AG09309 (cell line): ENCODE data around the gene GPR21.

ENCODE experiments used
- DNase-seq: peaks from one replicate; pipeline ENCODE4 v3.0.0-alpha.2; 2010; ENCODE audit warnings: low read depth
- H3K4me3 ChIP-seq: 2 replicates; pipeline ENCODE4 v1.5.1; 2011; ENCODE audit warnings: mild to moderate bottlenecking, low read depth, low read length, moderate library complexity; ENCODE audit not compliant: control insufficient read depth
- CTCF ChIP-seq: IDR thresholded peaks from 2 replicates; pipeline ENCODE4 v1.5.1; 2011; ENCODE audit warnings: mild to moderate bottlenecking, low read depth, low read length, inconsistent platforms; ENCODE audit not compliant: insufficient read depth, control insufficient read depth; ENCODE audit errors: missing control alignments

The GPR21 gene

DNA sequence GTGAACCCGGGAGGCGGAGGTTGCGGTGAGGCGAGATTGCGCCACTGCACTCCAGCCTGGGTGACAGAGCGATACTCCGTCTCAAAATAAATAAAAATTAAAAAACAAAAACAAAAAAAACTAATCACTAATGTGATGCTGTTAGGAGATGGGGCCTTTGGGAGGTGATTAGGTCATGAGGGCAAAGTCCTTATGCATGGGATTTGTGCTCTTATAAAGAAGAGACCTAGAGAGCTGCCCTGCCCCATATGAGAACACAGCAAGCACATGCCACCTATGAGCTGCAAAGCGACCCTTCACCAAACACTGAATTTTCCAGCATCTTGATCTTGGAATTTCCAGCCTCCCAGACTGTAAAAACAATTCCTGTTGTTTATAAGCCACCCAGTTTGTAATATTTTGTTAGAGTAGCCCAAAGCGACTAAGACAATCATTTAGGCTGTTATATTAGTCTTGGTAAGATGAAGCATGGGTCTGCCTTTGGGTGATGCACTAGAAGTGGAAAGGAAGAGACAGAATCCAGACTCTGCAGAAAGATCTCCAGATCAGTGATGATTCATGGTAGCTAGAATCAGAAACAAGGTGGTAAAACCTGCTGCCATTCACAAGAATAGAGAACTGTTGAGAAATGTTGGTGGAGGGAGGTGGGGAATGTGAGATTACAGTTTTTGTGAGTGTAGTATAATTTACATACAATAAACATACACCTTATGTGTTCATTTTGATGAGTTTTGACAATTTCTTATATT is 26.2 kb downstream of the GPR21 start:
- no peak for TF ChIP-seq CTCF
- H3K4me3 ChIP-seq, result no peak overlapping the region

DNA sequence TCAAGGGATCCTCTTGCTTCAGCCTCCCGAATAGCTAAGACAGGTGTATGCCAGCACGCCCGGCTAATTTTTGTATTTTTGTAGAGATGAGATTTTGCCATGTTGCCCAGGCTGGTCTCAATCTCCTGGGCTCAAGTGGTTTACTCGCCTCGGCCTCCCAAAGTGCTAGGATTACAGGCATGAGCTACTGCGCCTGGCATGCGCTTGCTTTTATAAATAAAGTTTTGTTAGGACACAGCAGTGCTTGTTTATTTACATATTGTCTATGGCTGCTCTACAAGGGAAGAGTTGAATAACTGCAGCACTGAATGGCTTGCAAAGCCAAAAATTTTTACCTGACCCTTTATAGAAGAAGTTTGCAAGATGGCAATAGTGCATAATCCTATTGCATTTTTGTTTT is 27.7 kb downstream of the GPR21 start:
- TF ChIP-seq CTCF, result no peak
- DNase-seq, result no peak
- no peak overlapping the region for H3K4me3 ChIP-seq

More for the DNA sequence above, 26.2 kb downstream of the GPR21 start:
- no peak for DNase-seq

DNA sequence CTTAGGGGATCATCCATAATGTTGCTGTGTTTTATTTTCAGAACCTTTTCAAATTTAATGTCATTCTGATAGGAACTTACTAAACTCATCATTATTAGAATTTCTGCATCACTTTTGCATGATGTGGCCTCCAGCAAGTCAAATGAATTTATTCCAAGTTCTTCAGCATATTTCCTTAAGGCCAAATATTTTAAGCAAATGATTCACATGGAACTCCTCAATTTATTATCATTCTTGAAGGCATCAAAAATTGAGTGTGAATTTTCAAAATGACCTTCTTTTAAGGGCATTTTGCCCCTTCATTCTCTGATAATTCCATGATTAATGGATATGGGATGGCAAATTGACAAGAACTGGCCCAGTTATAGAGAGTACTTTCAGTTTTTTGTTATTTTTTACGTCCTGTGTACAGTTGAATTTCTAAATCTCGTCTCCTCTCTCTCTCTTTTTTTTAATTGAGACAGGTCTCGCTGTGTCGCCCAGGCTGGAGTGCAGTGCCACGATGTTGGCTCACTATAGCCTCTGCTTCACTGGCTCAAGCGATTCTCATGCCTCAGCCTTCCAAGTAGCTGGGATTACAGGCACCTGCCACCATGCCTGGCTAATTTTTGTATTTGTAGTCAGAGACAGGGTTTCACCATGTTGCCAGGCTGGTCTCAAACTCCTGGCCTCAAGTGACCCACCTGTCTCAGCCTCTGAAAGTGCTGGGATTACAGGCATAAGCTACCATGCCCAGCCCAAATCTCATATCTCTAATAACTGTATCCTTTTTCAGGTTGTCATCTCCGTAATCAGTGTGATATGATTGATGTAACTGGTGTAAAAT is 29.1 kb downstream of the GPR21 start:
- no peak overlapping the region for H3K4me3 ChIP-seq
- DNase-seq, result no peak

DNA sequence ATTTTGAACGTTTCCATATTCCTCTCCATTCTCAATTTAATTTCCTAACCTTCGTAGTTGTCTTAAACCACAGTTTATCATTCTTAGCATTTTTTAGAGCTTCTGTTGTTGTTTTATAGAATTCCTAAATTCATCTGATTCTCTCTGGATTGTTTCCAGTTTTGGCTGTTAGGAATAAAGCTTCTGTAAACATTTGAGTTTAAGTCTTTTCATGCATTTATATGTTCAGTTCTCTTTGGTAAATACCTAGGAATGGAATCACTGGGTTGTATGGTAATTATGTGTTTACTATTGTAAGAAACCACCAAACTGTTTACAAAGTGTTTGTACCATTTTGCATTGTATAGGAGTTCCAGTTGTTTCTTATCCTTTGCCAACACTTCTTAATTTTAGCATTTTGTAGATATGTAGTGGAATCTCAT is 29.7 kb downstream of the GPR21 start:
- no peak for TF ChIP-seq CTCF
- peak; percentile 35 for DNase-seq
- no peak overlapping the region for H3K4me3 ChIP-seq

More for the DNA sequence above, 29.1 kb downstream of the GPR21 start:
- no peak for TF ChIP-seq CTCF

DNA sequence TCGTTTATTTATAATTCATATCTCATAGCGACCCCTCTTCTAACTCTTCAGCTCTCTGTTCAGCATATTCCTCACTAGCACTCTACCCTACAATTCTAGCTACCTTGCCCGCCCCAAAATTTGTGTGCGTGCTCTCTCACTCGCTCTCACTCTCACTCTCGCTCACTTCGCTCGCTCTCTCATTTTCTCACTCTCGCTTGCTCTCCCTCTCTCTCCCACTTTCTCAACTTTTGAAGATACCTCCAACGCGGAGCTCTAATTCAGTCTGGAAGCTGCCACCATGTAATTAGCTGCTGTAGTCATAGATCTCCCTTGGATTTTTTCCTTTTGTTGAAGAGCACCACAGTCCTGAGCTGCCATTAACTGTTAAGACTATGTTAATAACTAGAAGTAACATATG is 30.4 kb downstream of the GPR21 start:
- no peak for DNase-seq
- no peak for TF ChIP-seq CTCF
- H3K4me3 ChIP-seq, result no peak overlapping the region

DNA sequence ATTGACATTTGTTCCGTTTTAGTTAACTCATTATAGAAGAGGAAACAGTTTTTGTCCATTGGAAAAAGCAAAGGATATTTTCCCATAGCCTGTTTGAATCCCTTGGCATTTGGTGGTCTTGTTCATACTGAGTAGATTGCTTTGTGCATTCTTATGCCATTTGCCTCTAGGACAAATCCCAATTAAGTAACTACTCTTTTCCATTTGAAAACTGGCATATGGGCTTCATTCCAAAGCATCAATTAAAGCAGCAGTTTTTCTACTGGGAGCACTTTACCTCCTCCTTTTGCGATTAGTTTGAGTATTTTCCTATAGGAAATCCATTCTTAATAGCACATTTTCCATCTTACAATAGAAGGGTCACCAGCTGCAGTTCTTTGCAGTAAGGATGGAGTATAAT is 31.2 kb downstream of the GPR21 start:
- H3K4me3 ChIP-seq, result no peak overlapping the region
- DNase-seq, result no peak
- TF ChIP-seq CTCF, result no peak
